Hepatocyte (in vitro differentiated cells): ENCODE measurements around the gene PPP2R2C.

Source experiments
- CTCF ChIP-seq: fragments of 200-600 bp; sonication (generic); IDR thresholded peaks from 2 replicates; pipeline ENCODE4 v1.5.1; 2016; ENCODE audit warnings: antibody characterized with exemption, mild to moderate bottlenecking; ENCODE audit not compliant: poor library complexity
- EZH2 ChIP-seq: fragments of 200-600 bp; sonication (generic); IDR thresholded peaks from 2 replicates; pipeline ENCODE4 v1.6.1; 2016; ENCODE audit warnings: antibody characterized with exemption, mild to moderate bottlenecking, borderline replicate concordance

GRCh38 chr4:6475492-6476020 lies 3.1 kb upstream of the PPP2R2C start:
- TF ChIP-seq CTCF, result no peak
- TF ChIP-seq EZH2, result no peak
